ENCODE results near the gene MRPS12. TPM values are rescaled to one million over a fixed set of nuclear protein-coding genes. Genes with fewer than 3 reads are reported as not detected.

Gene MRPS12
- total and polyA plus RNA-seq, 9 of the 15 experiments (the other 6 are each of a cell fraction or from before 2014, with no cell fraction given), result 8.1 to 174 (median 52.0) TPM

- TF ChIP-seq, protein P1, sequence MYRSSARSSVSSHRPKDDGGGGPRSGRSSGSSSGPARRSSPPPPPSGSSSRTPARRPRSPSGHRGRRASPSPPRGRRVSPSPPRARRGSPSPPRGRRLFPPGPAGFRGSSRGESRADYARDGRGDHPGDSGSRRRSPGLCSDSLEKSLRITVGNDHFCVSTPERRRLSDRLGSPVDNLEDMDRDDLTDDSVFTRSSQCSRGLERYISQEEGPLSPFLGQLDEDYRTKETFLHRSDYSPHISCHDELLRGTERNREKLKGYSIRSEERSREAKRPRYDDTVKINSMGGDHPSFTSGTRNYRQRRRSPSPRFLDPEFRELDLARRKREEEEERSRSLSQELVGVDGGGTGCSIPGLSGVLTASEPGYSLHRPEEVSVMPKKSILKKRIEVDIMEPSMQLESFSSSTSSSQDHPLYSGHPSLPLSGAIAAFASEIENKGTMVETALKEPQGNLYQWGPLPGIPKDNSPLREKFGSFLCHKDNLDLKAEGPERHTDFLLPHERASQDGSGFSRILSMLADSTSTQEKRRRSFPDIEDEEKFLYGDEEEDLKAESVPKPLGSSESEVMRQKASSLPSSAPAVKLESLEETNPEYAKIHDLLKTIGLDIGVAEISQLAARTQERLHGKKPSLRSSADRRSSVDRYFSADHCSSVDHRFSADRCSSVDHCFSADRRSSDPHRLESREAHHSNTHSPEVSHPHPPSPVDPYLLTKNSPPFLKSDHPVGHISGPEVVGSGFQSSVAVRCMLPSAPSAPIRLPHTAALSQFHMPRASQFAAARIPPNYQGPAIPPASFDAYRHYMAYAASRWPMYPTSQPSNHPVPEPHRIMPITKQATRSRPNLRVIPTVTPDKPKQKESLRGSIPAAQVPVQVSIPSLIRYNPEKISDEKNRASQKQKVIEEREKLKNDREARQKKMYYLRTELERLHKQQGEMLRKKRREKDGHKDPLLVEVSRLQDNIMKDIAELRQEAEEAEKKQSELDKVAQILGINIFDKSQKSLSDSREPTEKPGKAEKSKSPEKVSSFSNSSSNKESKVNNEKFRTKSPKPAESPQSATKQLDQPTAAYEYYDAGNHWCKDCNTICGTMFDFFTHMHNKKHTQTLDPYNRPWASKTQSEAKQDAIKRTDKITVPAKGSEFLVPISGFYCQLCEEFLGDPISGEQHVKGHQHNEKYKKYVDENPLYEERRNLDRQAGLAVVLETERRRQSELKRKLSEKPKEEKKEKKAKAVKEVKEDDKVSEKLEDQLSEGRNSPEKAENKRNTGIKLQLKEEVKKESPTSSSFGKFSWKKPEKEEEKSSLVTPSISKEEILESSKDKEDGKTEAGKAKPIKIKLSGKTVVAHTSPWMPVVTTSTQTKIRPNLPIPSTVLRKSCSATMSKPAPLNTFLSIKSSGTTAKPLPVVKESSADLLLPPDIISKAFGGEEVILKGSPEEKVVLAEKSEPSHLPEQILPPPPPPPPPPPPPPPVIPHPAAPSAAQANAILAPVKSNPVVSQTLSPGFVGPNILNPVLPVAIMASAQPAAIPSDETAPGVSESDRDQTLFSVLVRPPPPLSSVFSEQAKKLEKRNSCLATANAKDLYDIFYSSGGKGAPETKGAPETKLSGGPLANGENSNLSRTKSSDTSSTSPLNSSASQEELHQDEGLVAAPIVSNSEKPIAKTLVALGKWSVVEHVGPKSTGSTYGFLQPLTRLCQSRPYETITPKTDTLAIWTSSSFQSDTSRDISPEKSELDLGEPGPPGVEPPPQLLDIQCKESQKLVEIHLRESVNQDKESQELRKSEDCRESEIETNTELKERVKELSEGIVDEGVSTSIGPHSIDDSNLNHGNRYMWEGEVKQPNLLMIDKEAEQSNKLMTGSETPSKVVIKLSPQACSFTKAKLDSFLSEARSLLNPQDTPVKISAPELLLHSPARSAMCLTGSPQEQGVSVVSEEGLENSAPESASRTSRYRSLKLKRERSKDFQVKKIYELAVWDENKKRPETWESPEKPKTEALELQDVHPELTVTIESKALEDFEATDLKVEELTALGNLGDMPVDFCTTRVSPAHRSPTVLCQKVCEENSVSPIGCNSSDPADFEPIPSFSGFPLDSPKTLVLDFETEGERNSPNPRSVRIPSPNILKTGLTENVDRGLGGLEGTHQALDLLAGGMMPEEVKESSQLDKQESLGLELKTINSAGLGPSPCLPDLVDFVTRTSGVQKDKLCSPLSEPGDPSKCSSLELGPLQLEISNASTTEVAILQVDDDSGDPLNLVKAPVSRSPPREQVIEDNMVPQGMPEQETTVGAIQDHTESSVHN (IDR thresholded peaks at IDR 0.05; ENCODE audit: borderline replicate concordance in 1 of 2, low read depth in 1 of 2), result no peak
- TF ChIP-seq CHCHD3 (CRISPR knock-in tag; IDR thresholded peaks at IDR 0.05) (no peak), JUND (IDR thresholded peaks at IDR 0.05; ENCODE audit: borderline replicate concordance, low read depth, low read length) (no peak; the same call in 1 of the 2 replicates), JUND (tag; IDR thresholded peaks at IDR 0.05; ENCODE audit: borderline replicate concordance, low read depth, low read length) (no peak), KDM1A (IDR thresholded peaks at IDR 0.05) (no peak; a peak in 2 of 4 replicates), PPARD (CRISPR knock-in tag; IDR thresholded peaks at IDR 0.05) (no peak), THAP7 (CRISPR knock-in tag; IDR thresholded peaks at IDR 0.05) (no peak), HDAC1 (IDR thresholded peaks at IDR 0.05) (peak; percentile 15 to 80; a peak in 1 of 4 replicates), ZC3H8 (IDR thresholded peaks at IDR 0.05) (no peak), SMAD3 (CRISPR knock-in tag; conservative IDR thresholded peaks at IDR 0.05) (no peak), RBBP5 (IDR thresholded peaks at IDR 0.05; ENCODE audit: borderline replicate concordance, insufficient read depth, low read length, poor library complexity, severe bottlenecking) (peak; percentile 8), FOXM1 (IDR thresholded peaks at IDR 0.05; ENCODE audit: low read depth) (no peak), FOXM1 (CRISPR knock-in tag; IDR thresholded peaks at IDR 0.05; ENCODE audit: low read depth) (no peak), SRSF9 (IDR thresholded peaks at IDR 0.05; ENCODE audit: borderline replicate concordance, low read depth, low read length) (no peak)
- TF ChIP-seq, protein P2, sequence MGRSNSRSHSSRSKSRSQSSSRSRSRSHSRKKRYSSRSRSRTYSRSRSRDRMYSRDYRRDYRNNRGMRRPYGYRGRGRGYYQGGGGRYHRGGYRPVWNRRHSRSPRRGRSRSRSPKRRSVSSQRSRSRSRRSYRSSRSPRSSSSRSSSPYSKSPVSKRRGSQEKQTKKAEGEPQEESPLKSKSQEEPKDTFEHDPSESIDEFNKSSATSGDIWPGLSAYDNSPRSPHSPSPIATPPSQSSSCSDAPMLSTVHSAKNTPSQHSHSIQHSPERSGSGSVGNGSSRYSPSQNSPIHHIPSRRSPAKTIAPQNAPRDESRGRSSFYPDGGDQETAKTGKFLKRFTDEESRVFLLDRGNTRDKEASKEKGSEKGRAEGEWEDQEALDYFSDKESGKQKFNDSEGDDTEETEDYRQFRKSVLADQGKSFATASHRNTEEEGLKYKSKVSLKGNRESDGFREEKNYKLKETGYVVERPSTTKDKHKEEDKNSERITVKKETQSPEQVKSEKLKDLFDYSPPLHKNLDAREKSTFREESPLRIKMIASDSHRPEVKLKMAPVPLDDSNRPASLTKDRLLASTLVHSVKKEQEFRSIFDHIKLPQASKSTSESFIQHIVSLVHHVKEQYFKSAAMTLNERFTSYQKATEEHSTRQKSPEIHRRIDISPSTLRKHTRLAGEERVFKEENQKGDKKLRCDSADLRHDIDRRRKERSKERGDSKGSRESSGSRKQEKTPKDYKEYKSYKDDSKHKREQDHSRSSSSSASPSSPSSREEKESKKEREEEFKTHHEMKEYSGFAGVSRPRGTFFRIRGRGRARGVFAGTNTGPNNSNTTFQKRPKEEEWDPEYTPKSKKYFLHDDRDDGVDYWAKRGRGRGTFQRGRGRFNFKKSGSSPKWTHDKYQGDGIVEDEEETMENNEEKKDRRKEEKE (IDR thresholded peaks at IDR 0.05; ENCODE audit: borderline replicate concordance in 1 of 2, control insufficient read depth in 1 of 2, low read depth in 2 of 2, low read length in 1 of 2), result no peak
Measured at GRCh38 chr19:38930776-38931520, at the start of gene MRPS12 (continued).
